Measurements from ENCODE around the gene NDEL1.

DNA sequence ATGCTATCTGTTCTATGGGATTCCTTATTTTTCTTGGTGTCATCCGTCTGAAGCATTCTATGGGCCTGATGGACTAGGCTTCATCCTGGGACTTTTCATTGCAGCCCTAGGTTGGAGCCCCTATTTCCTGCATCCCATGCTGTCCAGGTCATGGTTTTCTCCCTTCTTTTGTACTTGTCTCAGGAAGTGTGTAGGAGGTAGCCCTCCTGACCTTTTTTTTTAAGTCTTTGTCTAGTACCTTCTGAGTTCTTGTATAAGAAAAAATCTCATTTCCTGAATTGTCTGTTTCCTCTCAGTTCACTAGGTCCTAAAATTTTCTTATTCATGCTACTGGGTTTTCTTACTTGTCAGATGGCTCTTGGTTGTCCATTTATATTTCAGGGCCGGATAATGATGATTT is 6.0 kb downstream of the NDEL1 start:
- TF ChIP-seq, protein P1, sequence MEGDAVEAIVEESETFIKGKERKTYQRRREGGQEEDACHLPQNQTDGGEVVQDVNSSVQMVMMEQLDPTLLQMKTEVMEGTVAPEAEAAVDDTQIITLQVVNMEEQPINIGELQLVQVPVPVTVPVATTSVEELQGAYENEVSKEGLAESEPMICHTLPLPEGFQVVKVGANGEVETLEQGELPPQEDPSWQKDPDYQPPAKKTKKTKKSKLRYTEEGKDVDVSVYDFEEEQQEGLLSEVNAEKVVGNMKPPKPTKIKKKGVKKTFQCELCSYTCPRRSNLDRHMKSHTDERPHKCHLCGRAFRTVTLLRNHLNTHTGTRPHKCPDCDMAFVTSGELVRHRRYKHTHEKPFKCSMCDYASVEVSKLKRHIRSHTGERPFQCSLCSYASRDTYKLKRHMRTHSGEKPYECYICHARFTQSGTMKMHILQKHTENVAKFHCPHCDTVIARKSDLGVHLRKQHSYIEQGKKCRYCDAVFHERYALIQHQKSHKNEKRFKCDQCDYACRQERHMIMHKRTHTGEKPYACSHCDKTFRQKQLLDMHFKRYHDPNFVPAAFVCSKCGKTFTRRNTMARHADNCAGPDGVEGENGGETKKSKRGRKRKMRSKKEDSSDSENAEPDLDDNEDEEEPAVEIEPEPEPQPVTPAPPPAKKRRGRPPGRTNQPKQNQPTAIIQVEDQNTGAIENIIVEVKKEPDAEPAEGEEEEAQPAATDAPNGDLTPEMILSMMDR (IDR thresholded peaks at IDR 0.05) = no peak
- TF ChIP-seq, protein P2, sequence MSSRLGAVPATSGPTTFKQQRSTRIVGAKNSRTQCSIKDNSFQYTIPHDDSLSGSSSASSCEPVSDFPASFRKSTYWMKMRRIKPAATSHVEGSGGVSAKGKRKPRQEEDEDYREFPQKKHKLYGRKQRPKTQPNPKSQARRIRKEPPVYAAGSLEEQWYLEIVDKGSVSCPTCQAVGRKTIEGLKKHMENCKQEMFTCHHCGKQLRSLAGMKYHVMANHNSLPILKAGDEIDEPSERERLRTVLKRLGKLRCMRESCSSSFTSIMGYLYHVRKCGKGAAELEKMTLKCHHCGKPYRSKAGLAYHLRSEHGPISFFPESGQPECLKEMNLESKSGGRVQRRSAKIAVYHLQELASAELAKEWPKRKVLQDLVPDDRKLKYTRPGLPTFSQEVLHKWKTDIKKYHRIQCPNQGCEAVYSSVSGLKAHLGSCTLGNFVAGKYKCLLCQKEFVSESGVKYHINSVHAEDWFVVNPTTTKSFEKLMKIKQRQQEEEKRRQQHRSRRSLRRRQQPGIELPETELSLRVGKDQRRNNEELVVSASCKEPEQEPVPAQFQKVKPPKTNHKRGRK (CRISPR knock-in tag; IDR thresholded peaks at IDR 0.05; ENCODE audit: borderline replicate concordance) = no peak
- TF ChIP-seq, protein P3, sequence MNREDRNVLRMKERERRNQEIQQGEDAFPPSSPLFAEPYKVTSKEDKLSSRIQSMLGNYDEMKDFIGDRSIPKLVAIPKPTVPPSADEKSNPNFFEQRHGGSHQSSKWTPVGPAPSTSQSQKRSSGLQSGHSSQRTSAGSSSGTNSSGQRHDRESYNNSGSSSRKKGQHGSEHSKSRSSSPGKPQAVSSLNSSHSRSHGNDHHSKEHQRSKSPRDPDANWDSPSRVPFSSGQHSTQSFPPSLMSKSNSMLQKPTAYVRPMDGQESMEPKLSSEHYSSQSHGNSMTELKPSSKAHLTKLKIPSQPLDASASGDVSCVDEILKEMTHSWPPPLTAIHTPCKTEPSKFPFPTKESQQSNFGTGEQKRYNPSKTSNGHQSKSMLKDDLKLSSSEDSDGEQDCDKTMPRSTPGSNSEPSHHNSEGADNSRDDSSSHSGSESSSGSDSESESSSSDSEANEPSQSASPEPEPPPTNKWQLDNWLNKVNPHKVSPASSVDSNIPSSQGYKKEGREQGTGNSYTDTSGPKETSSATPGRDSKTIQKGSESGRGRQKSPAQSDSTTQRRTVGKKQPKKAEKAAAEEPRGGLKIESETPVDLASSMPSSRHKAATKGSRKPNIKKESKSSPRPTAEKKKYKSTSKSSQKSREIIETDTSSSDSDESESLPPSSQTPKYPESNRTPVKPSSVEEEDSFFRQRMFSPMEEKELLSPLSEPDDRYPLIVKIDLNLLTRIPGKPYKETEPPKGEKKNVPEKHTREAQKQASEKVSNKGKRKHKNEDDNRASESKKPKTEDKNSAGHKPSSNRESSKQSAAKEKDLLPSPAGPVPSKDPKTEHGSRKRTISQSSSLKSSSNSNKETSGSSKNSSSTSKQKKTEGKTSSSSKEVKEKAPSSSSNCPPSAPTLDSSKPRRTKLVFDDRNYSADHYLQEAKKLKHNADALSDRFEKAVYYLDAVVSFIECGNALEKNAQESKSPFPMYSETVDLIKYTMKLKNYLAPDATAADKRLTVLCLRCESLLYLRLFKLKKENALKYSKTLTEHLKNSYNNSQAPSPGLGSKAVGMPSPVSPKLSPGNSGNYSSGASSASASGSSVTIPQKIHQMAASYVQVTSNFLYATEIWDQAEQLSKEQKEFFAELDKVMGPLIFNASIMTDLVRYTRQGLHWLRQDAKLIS (CRISPR knock-in tag; IDR thresholded peaks at IDR 0.05; ENCODE audit: borderline replicate concordance) = no peak
- TF ChIP-seq ZNF396 (CRISPR knock-in tag; IDR thresholded peaks at IDR 0.05; ENCODE audit: borderline replicate concordance) (no peak), GABPB1 (CRISPR knock-in tag; IDR thresholded peaks at IDR 0.05) (no peak)
- TF ChIP-seq, protein P4, sequence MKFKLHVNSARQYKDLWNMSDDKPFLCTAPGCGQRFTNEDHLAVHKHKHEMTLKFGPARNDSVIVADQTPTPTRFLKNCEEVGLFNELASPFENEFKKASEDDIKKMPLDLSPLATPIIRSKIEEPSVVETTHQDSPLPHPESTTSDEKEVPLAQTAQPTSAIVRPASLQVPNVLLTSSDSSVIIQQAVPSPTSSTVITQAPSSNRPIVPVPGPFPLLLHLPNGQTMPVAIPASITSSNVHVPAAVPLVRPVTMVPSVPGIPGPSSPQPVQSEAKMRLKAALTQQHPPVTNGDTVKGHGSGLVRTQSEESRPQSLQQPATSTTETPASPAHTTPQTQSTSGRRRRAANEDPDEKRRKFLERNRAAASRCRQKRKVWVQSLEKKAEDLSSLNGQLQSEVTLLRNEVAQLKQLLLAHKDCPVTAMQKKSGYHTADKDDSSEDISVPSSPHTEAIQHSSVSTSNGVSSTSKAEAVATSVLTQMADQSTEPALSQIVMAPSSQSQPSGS (CRISPR knock-in tag; IDR thresholded peaks at IDR 0.05; ENCODE audit: borderline replicate concordance, low read depth) = no peak
- TF ChIP-seq, protein P5, sequence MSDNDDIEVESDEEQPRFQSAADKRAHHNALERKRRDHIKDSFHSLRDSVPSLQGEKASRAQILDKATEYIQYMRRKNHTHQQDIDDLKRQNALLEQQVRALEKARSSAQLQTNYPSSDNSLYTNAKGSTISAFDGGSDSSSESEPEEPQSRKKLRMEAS (CRISPR knock-in tag; IDR thresholded peaks at IDR 0.05) = no peak
- TF ChIP-seq, protein P6, sequence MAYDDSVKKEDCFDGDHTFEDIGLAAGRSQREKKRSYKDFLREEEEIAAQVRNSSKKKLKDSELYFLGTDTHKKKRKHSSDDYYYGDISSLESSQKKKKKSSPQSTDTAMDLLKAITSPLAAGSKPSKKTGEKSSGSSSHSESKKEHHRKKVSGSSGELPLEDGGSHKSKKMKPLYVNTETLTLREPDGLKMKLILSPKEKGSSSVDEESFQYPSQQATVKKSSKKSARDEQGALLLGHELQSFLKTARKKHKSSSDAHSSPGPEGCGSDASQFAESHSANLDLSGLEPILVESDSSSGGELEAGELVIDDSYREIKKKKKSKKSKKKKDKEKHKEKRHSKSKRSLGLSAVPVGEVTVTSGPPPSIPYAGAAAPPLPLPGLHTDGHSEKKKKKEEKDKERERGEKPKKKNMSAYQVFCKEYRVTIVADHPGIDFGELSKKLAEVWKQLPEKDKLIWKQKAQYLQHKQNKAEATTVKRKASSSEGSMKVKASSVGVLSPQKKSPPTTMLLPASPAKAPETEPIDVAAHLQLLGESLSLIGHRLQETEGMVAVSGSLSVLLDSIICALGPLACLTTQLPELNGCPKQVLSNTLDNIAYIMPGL (CRISPR knock-in tag; IDR thresholded peaks at IDR 0.05) = no peak

Measured in WTC11 (cell line).